LHCN-M2 (cell line): Measurements from ENCODE around the gene ITIH1. TPM values are rescaled to one million over a fixed set of nuclear protein-coding genes. Genes with fewer than 3 reads are reported as not detected.

Experiments
- DNase-seq: peaks from one replicate; pipeline ENCODE4 v3.0.0-alpha.2; 2012; ENCODE audit warnings: low read depth
- total RNA-seq: library from RNA; depleted of rRNA; stranded (reverse); fragments of >200 nt; gene quantifications from 2 replicates; pipeline ENCODE4 v1.2.3, GENCODE V29; 2014; rRNA removed

The ITIH1 gene
- total RNA-seq, 1 experiment from 2014 or later: not detected

DNA sequence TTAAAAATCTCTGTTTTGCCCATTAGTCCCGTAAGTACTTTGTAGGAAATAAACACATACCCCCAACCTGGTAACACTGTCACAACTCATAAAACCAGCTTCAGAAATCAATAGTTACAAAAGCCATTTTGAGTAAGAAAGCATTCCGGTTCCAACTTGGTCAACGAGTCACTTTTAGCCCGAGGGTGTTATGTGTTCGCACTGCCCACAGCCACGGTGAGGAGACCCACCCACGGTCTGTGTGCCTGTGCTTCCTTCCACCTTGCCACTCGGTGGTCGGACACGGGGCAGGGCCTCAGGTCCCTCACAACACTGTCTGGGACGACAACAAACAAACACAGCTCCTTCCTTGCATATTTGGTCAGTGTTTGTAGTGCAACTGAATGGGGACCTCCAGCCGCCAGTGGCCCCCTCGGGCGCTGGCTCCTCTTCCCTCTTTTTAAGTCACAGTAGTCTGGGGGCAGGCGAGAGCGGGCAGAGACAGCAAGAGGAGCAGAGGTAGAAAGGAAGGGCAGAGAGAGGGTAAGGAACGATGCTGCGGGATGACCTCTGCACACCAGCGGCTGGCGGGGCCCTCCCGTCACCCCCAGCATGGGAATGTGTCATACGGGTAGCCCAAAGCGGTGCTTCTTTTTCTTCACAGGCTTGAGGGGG is 62.6 kb downstream of the ITIH1 start:
- no peak for DNase-seq

DNA sequence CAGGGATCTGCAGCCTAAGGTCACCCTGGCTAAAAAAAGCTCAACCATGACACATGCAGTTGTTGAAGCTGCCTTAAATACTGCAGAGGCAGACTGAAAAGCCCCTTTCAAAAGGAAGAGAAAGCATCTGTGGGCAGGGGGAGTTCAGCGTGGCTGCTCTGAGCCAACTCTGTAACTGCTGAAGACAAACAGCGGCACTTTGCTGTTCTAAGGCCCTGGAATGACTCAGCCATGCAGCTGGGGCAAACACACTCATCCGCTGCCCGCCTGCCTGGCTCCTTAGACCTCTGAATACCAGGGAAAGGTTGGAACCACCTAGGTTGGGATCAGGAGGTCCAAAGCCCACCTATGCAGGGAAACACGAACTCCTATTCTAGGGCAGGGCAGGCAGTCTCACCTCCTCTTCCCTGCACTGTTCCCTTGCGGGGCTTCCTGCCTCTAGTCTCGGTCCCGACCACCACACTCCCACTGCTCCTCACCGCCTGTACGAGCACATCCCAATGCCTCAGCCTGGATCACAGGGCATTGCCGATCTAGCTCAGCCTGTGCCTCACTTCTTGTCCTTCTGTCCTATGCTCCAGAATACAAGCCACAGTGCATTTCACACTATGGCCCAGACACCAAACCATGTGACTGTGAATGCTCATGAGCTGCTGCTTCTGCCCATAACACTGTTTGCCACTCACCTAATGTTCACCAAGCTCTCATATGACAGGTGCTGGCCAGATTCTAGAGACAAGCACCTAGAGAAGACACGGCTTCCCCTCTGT is 64.0 kb downstream of the ITIH1 start:
- no peak for DNase-seq

Other genes with a start within 250 kb of the ITIH1 start
- gene NT5DC2, start 243.7 kb upstream of the ITIH1 start, total RNA-seq: 118 and 133 TPM in 2 replicates
- 1.1 and 1.7 TPM in 2 replicates for gene UQCC5, start 241.0 kb upstream of the ITIH1 start, total RNA-seq
- 58.0 and 65.4 TPM in 2 replicates for gene PBRM1, start 91.7 kb upstream of the ITIH1 start, total RNA-seq
- gene GNL3, start 91.6 kb upstream of the ITIH1 start, total RNA-seq: 119 and 148 TPM in 2 replicates
- 77.3 and 85.2 TPM in 2 replicates for gene GLT8D1, start 71.8 kb upstream of the ITIH1 start, total RNA-seq
- gene SPCS1, start 71.5 kb upstream of the ITIH1 start, total RNA-seq: 187 and 265 TPM in 2 replicates
- 20.4 and 26.7 TPM in 2 replicates for gene NEK4, start 6.7 kb upstream of the ITIH1 start, total RNA-seq
- gene ITIH3, start 17.2 kb downstream of the ITIH1 start, total RNA-seq: not detected in 2 replicates
- 0.19 and 0.63 TPM in 2 replicates for gene ITIH4, start 53.1 kb downstream of the ITIH1 start, total RNA-seq
- not detected in 2 replicates for gene MUSTN1, start 57.4 kb downstream of the ITIH1 start, total RNA-seq
- 13.6 and 22.2 TPM in 2 replicates for gene STIMATE, start 119.9 kb downstream of the ITIH1 start, total RNA-seq